ENCODE data around the gene NUP107.

DNA sequence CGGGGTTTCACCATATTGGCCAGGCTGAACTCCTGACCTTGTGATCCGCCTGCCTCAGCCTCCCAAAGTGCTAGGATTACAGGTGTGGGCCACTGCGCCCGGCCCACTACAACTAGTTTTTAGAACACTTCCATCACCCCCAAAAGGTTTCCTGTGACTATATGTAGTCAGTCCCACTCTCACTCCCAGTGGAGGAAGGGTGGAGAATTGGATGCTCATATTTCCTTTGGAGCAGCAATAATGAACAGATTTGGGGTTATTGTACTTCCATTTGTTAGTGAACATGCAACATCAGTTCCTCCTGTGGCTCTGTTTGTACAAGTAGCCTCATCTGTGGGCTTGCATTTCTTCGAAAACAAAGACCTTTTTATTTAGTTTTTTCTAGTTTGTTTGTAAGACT is 40.3 kb upstream of the NUP107 start:
- TF ChIP-seq, protein P1, sequence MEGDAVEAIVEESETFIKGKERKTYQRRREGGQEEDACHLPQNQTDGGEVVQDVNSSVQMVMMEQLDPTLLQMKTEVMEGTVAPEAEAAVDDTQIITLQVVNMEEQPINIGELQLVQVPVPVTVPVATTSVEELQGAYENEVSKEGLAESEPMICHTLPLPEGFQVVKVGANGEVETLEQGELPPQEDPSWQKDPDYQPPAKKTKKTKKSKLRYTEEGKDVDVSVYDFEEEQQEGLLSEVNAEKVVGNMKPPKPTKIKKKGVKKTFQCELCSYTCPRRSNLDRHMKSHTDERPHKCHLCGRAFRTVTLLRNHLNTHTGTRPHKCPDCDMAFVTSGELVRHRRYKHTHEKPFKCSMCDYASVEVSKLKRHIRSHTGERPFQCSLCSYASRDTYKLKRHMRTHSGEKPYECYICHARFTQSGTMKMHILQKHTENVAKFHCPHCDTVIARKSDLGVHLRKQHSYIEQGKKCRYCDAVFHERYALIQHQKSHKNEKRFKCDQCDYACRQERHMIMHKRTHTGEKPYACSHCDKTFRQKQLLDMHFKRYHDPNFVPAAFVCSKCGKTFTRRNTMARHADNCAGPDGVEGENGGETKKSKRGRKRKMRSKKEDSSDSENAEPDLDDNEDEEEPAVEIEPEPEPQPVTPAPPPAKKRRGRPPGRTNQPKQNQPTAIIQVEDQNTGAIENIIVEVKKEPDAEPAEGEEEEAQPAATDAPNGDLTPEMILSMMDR (IDR thresholded peaks at IDR 0.05), result no peak
- TF ChIP-seq POLR2A (IDR thresholded peaks at IDR 0.05), result no peak

Data from right lobe of liver (tissue), 4 donors.